Activated naive CD4-positive, alpha-beta T cell treated with anti-CD3 and anti-CD28 coated beads, Interleukin-2, amount 10 ng/mL, durations not matched to agents 7 days and 5 days (primary cell): Measurements from ENCODE around the gene NKPD1.

Experiments
- CTCF ChIA-PET: fragments of 350-600 bp; sonication (Branson Sonifier 250); formaldehyde crosslinking; loops from one replicate; lab custom pipeline; 2021; ENCODE audit warnings: antibody characterized with exemption; lab: Charles Lee
- DNase-seq: peaks from one replicate; pipeline ENCODE4 v3.0.0-alpha.2; 2020
- H3K27ac Mint-ChIP-seq: one replicate; pipeline ENCODE4 v1.8.0; 2021; ENCODE audit warnings: mild to moderate bottlenecking, moderate library complexity, mixed read lengths
- H3K27me3 Mint-ChIP-seq: one replicate; pipeline ENCODE4 v1.8.0; 2021; ENCODE audit warnings: mild to moderate bottlenecking, mixed read lengths
- H3K36me3 Mint-ChIP-seq: one replicate; pipeline ENCODE4 v1.8.0; 2021; ENCODE audit warnings: mixed read lengths
- H3K4me1 Mint-ChIP-seq: one replicate; pipeline ENCODE4 v1.8.0; 2021; ENCODE audit warnings: mixed read lengths
- H3K4me3 Mint-ChIP-seq: one replicate; pipeline ENCODE4 v1.8.0; 2021; ENCODE audit warnings: mild to moderate bottlenecking, moderate library complexity, mixed read lengths
- H3K9me3 Mint-ChIP-seq: one replicate; pipeline ENCODE4 v1.8.0; 2021; ENCODE audit warnings: mixed read lengths

NKPD1 gene, protein sequence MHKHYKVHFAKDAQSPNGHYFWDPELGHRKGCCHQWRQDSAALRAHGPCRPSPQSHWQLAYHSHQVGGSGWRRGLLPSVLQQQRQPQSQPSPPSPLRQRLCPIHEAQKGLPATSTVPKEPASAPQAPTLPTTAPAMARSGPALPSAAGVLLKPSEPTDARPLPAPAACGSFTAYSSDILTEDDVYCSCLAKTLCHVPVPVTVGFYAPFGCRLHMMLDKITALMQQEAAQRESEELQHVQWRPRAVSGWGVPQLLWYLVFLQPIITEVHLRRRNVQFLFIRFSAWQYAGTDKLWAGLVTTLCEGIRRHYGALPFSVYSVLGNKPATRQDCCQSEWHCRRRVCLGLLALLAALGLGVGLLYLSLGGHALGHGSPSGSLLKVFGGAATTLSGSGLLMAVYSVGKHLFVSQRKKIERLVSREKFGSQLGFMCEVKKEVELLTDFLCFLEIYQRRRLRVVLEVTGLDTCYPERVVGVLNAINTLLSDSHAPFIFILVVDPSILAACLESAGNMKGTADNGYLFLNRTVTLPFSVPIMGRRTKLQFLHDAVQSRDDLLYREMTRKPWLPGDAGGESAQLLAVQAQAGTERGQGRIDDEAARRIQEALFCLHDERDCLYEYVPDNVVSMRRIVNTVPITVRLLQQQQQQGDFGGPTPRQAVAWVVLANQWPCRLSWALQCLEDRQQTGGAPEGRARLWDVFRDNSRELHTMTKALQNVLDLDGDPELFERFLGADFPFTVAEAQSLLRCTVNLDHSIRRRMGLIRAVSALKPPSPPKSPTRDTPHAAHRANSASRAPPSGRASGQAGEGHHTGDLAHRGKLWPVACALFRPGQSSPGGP

GRCh38 chr19:45160870-45161737 is at the start of gene NKPD1:
Gene NKPD1, minus strand, starts transcription at chr19:45160982. Its CDS starts 832 bp downstream, at chr19:45160150.
- Mint-ChIP-seq H3K27me3 (peaks cover 58% of the 10 kb centered on the region), H3K4me3 (no peak within 1 kb of the TSS), H3K9me3 (no peaks in the 10 kb centered on the region), H3K36me3 (peaks cover 4% of the 10 kb centered on the region), H3K4me1 (peaks cover 21% of the 10 kb centered on the region), H3K27ac (no peak within 1 kb of the TSS)
- CTCF ChIA-PET = no interaction called here
- no peak for DNase-seq

DNA sequence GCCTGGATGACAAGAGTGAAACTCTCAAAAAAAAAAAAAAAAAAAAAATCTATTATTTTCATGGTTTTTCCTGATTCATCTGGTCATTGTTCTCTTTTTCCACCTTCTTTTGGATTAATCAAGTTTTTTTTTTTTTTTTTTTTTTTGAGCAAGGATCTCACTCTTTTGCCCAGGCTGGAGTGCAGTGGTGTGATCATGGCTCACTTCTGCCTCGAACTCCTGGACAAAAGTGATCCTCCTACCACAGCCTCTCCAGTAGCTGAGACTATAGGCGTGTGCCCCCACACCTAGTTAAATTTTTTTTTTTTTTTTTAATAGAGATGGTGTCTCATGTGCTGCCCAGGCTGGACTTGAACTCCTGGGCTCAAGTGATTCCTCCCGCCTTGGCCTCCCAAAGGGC is 45.5 kb upstream of the NKPD1 start:
- H3K36me3 Mint-ChIP-seq = no peaks in the 10 kb centered on the region
- CTCF ChIA-PET = no interaction called here

DNA sequence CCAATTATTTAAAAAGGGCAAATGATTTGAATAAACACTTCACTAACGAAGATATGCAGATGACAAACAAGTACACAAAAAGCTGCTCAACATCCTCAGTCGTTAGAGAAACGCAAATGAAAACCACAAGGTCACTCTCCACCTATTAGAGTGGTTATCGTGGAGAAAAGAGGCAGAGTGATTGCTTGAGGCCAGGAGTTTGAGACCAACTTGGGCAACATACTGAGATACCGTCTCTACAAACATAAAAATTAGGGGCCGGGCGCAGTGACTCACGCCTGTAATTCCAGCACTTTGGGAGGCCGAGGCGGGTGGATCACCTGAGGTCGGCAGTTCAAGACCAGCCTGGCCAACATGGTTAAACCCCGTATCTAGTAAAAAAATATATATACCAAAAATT is 45.0 kb upstream of the NKPD1 start:
- DNase-seq = no peak
- H3K4me3 Mint-ChIP-seq = no peak overlapping the region
- CTCF ChIA-PET = no interaction called here
- H3K27me3 Mint-ChIP-seq = peaks cover 13% of the 10 kb centered on the region
- H3K36me3 Mint-ChIP-seq = no peaks in the 10 kb centered on the region
- no peaks in the 10 kb centered on the region for H3K9me3 Mint-ChIP-seq
- no peak overlapping the region for H3K27ac Mint-ChIP-seq
- H3K4me1 Mint-ChIP-seq = peaks cover 4% of the 10 kb centered on the region

More for the DNA sequence above, 45.5 kb upstream of the NKPD1 start:
- Mint-ChIP-seq H3K27ac (no peak overlapping the region), H3K27me3 (peaks cover 15% of the 10 kb centered on the region), H3K4me1 (peaks cover 4% of the 10 kb centered on the region), H3K4me3 (no peak overlapping the region), H3K9me3 (no peaks in the 10 kb centered on the region)
- DNase-seq = no peak

DNA sequence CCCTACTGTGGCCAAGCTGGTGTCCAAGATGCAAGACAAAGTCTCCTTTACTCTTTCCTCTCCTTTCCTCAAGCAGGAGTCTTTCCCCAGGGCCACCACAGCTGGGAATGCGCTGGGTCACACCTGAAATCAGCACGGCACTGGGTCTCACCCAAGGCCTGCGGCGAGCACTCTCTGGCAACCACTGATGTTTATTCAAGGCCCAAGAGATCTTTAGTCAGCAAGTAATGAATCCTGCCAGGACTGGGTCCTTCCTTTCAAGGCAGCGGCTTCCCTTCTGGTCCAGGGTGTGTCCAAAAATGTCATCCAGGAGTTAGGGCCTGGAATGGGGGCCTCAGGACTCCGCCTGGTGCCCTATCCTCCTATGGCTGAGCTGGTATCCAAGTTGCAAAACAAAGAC is 41.9 kb upstream of the NKPD1 start:
- H3K9me3 Mint-ChIP-seq = no peaks in the 10 kb centered on the region
- H3K36me3 Mint-ChIP-seq = no peaks in the 10 kb centered on the region
- no peak overlapping the region for H3K4me3 Mint-ChIP-seq
- H3K27me3 Mint-ChIP-seq = peaks cover 16% of the 10 kb centered on the region
- DNase-seq = no peak
- CTCF ChIA-PET = interaction anchor here (1.3 kb wide), 1 partner anchor 15 kb away, joined by 3 read pairs; no protein-coding TSS in a partner anchor
- no peaks in the 10 kb centered on the region for H3K4me1 Mint-ChIP-seq
- H3K27ac Mint-ChIP-seq = no peak overlapping the region

DNA sequence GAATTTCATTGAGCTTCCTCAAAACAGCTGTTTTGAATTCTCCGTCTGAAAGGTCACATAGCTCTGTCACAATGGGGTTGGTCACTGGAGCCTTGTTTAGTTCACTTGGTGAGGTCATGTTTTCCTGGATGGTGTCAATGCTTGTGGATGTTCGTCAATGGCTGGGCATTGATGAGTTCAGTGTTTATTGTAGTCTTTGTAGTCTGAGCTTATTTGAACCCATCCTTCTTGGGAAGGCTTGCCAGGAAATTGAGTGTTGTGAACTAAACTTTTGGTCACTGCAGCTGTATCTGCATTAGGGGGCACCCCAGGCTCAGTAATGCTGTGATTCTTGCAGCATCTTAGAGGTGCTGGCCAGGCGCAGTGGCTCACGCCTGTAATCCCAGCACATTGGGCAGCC is 39.8 kb upstream of the NKPD1 start:
- H3K27me3 Mint-ChIP-seq = peaks cover 25% of the 10 kb centered on the region
- H3K4me3 Mint-ChIP-seq = no peak overlapping the region
- H3K9me3 Mint-ChIP-seq = no peaks in the 10 kb centered on the region
- no peak overlapping the region for H3K27ac Mint-ChIP-seq
- H3K4me1 Mint-ChIP-seq = no peaks in the 10 kb centered on the region
- CTCF ChIA-PET = interaction anchor here (0.7 to 1.2 kb wide), 3 partner anchors 50 to 138 kb away, joined by 3 to 4 read pairs (median 3); no protein-coding TSS in a partner anchor
- no peaks in the 10 kb centered on the region for H3K36me3 Mint-ChIP-seq
- peak; percentile 33 for DNase-seq

DNA sequence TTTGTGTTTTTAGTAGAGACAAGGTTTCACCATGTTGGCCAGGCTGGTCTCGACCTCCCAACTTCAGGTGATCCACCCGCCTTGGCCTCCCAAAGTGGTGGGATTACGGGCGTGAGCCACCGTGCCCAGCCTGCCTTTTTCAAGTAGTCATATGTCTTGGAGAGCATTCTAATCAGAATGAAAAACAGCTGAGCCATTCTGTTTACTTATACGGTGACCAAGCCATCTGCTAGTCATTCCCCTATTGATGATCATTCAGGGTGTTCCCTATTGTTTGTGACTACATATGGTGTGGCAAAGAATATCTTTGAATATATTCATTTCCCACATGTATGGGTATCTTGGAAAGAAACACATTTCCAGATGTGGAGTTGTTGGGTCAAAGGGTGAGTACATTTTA is 35.0 kb upstream of the NKPD1 start:
- H3K4me1 Mint-ChIP-seq = no peaks in the 10 kb centered on the region
- H3K36me3 Mint-ChIP-seq = no peaks in the 10 kb centered on the region
- CTCF ChIA-PET = no interaction called here
- H3K27me3 Mint-ChIP-seq = peaks cover 18% of the 10 kb centered on the region
- no peaks in the 10 kb centered on the region for H3K9me3 Mint-ChIP-seq
- H3K4me3 Mint-ChIP-seq = no peak overlapping the region
- no peak overlapping the region for H3K27ac Mint-ChIP-seq
- DNase-seq = no peak

DNA sequence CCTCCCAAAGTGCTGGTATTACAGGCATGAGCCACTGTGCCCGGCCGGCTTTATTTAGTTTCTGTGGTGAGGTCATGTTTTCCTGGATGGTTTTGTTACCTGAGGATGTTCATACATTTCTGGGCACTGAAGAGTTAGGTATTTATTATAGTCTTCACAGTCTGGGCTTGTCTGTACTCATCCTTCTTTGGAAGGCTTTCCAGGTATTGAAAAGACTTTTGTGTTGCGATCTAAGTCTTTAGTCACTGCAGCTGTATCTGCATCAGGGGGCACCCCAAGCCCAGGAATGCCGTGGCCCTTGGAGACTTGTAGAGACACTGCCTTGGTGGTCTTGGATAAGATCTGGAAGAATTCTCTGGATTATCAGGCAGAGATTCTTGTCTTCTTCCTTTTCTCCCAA is 30.6 kb upstream of the NKPD1 start:
- no peak for DNase-seq
- H3K4me1 Mint-ChIP-seq = peaks cover 5% of the 10 kb centered on the region
- H3K9me3 Mint-ChIP-seq = peaks cover 2% of the 10 kb centered on the region
- CTCF ChIA-PET = no interaction called here
- H3K27me3 Mint-ChIP-seq = no peaks in the 10 kb centered on the region
- H3K4me3 Mint-ChIP-seq = no peak overlapping the region
- H3K36me3 Mint-ChIP-seq = no peaks in the 10 kb centered on the region
- no peak overlapping the region for H3K27ac Mint-ChIP-seq

DNA sequence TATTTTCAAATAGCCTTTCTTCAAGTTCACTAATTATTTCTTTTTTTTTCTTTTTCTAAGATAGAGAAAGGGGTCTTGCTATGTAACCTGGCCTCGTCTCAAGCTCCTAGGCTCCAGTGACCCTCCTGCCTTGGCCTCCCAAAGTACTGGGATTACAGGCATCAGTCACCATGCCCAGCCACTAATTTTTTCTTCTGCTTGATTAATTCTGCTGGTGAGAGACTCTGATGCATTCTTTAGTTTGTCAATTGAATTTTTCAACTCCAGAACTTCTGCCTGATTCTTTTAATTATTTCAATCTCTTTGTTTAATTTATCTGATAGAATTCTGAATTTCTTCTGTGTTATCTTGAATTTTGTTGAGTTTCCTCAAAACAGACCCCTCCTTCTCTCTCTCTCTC is 29.2 kb upstream of the NKPD1 start:
- H3K27me3 Mint-ChIP-seq = no peaks in the 10 kb centered on the region
- CTCF ChIA-PET = interaction anchor here (0.7 to 1.2 kb wide), 3 partner anchors 23 to 144 kb away, joined by 3 read pairs; no protein-coding TSS in a partner anchor
- H3K4me3 Mint-ChIP-seq = no peak overlapping the region
- H3K9me3 Mint-ChIP-seq = peaks cover 2% of the 10 kb centered on the region
- no peak overlapping the region for H3K27ac Mint-ChIP-seq
- H3K36me3 Mint-ChIP-seq = no peaks in the 10 kb centered on the region
- H3K4me1 Mint-ChIP-seq = peaks cover 7% of the 10 kb centered on the region
- no peak for DNase-seq

GRCh38 chr19:45187421-45188100 is 26.8 kb upstream of the NKPD1 start:
- Mint-ChIP-seq H3K36me3 (peaks cover 2% of the 10 kb centered on the region), H3K4me1 (peaks cover 16% of the 10 kb centered on the region), H3K4me3 (no peak overlapping the region), H3K27ac (no peak overlapping the region), H3K9me3 (peaks cover 2% of the 10 kb centered on the region), H3K27me3 (no peaks in the 10 kb centered on the region)
- CTCF ChIA-PET = interaction anchor here (1.0 to 1.9 kb wide), 10 partner anchors 9 to 199 kb away, joined by 3 to 9 read pairs (median 4); partner anchors contain the start of gene BLOC1S3
- peak; percentile 48 for DNase-seq

- Mint-ChIP-seq H3K36me3 (peaks cover 4% of the 10 kb centered on the region), H3K4me1 (peaks cover 16% of the 10 kb centered on the region), H3K4me3 (no peak overlapping the region), H3K9me3 (peaks cover 2% of the 10 kb centered on the region), H3K27me3 (no peaks in the 10 kb centered on the region), H3K27ac (no peak overlapping the region)
- DNase-seq = no peak
- CTCF ChIA-PET = interaction anchor here (0.7 to 1.9 kb wide), 11 partner anchors 8 to 198 kb away, joined by 3 to 9 read pairs (median 4); partner anchors contain the start of gene BLOC1S3
Measured at GRCh38 chr19:45186509-45187334, 25.9 kb upstream of the NKPD1 start.

DNA sequence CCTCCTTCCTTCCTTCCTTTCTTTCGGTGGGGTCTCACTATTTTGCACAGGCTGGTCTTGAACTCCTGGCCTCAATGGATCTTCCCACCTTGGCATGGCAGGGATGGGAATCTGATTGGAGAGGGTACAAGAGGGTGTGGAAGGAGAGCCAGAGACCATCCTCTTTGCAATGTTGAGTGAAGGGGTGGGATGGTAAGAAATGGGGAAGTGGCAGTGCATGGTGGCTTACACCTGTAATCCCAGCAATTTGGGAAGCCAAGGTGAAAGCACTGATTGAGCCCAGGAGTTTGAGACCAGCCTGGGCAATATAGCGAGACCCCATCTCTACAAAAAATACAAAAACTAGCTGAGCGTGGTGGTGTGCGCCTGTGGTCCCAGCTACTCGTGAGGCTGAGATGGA is 23.3 kb upstream of the NKPD1 start:
- Mint-ChIP-seq H3K9me3 (no peaks in the 10 kb centered on the region), H3K36me3 (peaks cover 16% of the 10 kb centered on the region), H3K27ac (no peak overlapping the region), H3K4me1 (peaks cover 34% of the 10 kb centered on the region), H3K27me3 (no peaks in the 10 kb centered on the region), H3K4me3 (no peak overlapping the region)
- DNase-seq = no peak
- CTCF ChIA-PET = interaction anchor here (0.6 kb wide), 1 partner anchor 285 kb away, joined by 3 read pairs; no protein-coding TSS in a partner anchor

DNA sequence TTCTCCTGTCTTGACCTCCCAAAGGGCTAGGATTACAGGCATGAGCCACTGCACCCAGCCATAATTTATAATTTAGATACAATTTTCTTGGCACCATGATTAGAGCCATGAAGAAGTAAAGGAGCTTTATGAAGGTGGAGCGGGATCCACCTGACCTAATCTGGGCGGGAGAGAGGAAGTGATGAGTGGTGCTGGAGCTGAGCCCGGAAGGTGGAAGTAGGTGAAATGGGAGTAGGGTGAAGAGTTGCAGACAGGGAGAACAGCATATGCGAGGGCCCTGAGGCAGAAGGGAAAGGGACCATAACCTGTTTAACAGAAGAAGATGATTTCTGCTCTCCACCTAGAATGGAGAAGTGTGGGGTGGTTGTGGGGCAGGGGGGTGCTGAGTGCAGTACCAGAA is 22.0 kb upstream of the NKPD1 start:
- no peak overlapping the region for H3K4me3 Mint-ChIP-seq
- peaks cover 35% of the 10 kb centered on the region for H3K4me1 Mint-ChIP-seq
- DNase-seq = no peak
- H3K9me3 Mint-ChIP-seq = no peaks in the 10 kb centered on the region
- H3K27me3 Mint-ChIP-seq = no peaks in the 10 kb centered on the region
- H3K36me3 Mint-ChIP-seq = peaks cover 16% of the 10 kb centered on the region
- CTCF ChIA-PET = interaction anchor here (0.7 to 1.1 kb wide), 2 partner anchors 28 to 123 kb away, joined by 3 read pairs; no protein-coding TSS in a partner anchor
- H3K27ac Mint-ChIP-seq = no peak overlapping the region
